HepG2 (cell line): ENCODE measurements around the gene CCDC106. TPM values are rescaled to one million over a fixed set of nuclear protein-coding genes. Genes with fewer than 3 reads are reported as not detected.

Source experiments
- ATAC-seq: fragments of 200-7000 bp; cut with Tn5 transposase; 3 replicates; pipeline ENCODE4 v1.9.1; 2020; ENCODE audit warnings: mild to moderate bottlenecking, moderate library complexity
- BruUV-seq: library from RNA; stranded (reverse); fragments of 400-500 nt; replicated peaks from 2 replicates; lab custom pipeline; 2021; lab: Mats Ljungman, UMichigan
- CTCF ChIA-PET: fragments of 300-600 bp; formaldehyde crosslinking; extraction: SDS; loops from one replicate; lab custom pipeline; 2021; ENCODE audit warnings: low total read pairs, inconsistent platforms, low intra/inter-chr PET ratio; lab: Yijun Ruan, JAX
- POLR2A ChIA-PET: fragments of 350-600 bp; sonication (Branson Sonifier 250); formaldehyde crosslinking; loops from one replicate; lab custom pipeline; 2020; ENCODE audit warnings: antibody characterized with exemption, inconsistent platforms; lab: Yijun Ruan, JAX
- DNase-seq: peaks from one replicate; pipeline ENCODE4 v3.0.0-alpha.2; 2015; ENCODE audit warnings: low spot score
- FAIRE-seq: peaks from 3 replicates; lab custom pipeline; 2011; peaks lifted over from hg19 to GRCh38; lab: Jason Lieb, UNC
- H2AFZ ChIP-seq: one replicate; pipeline ENCODE4 v1.6.1; 2011; ENCODE audit warnings: low read length, inconsistent platforms
- H3K27ac ChIP-seq: fragments of 300-600 bp; 3 replicates; pipeline ENCODE4 v1.8.0; 2011; ENCODE audit warnings: mixed run types, mild to moderate bottlenecking, mixed read lengths, low read length, inconsistent platforms; ENCODE audit not compliant: insufficient read depth; ENCODE audit errors: extremely low read length
- H3K27me3 ChIP-seq, 2 experiments: fragments of 200-600 bp in 1 of 2; 2 replicates in 1 of 2; 3 replicates in 1 of 2; pipeline versions ENCODE4 v1.6.0 to v1.8.0; 2011; ENCODE audit warnings: low read length in 2 of 2, mild to moderate bottlenecking in 2 of 2, moderate library complexity in 2 of 2, inconsistent platforms in 1 of 2; ENCODE audit not compliant: insufficient read depth in 2 of 2, control insufficient read depth in 1 of 2
- H3K36me3 ChIP-seq, 2 experiments: fragments of 200-600 bp in 1 of 2; replicated peaks in 1 of 2; 2 replicates in 1 of 2; 3 replicates in 1 of 2; pipeline versions ENCODE4 v1.5.1 to v1.8.0; 2011; ENCODE audit warnings: low read length in 2 of 2, inconsistent platforms in 1 of 2; ENCODE audit not compliant: insufficient read depth in 2 of 2, control insufficient read depth in 1 of 2
- H3K4me1 ChIP-seq: 2 replicates; pipeline ENCODE4 v1.5.1; 2012; ENCODE audit warnings: low read length, inconsistent platforms; ENCODE audit not compliant: insufficient read depth
- H3K4me2 ChIP-seq: 2 replicates; pipeline ENCODE4 v1.6.0; 2011; ENCODE audit warnings: low read depth, low read length, inconsistent platforms
- H3K4me3 ChIP-seq, 3 experiments: fragments of 200-600 bp in 1 of 3; sonication (generic), shearing (Covaris generic) in 1 of 3; replicated peaks in 1 of 3; 2 replicates each; pipeline ENCODE4 v1.5.1; 2011 to 2016; ENCODE audit warnings: low read length in 3 of 3, inconsistent platforms in 2 of 3, low read depth in 2 of 3, mild to moderate bottlenecking in 2 of 3, control low read depth in 1 of 3, mixed read lengths in 1 of 3; ENCODE audit not compliant: insufficient read depth in 1 of 3
- H3K79me2 ChIP-seq: one replicate; pipeline ENCODE4 v1.6.1; 2011; ENCODE audit warnings: low read length, inconsistent platforms; ENCODE audit not compliant: insufficient read depth
- H3K9ac ChIP-seq: 2 replicates; pipeline ENCODE4 v1.6.0; 2011; ENCODE audit warnings: mild to moderate bottlenecking, low read depth, low read length, inconsistent platforms; ENCODE audit not compliant: insufficient read depth
- H3K9me3 ChIP-seq: 2 replicates; pipeline ENCODE4 v1.5.1; 2012; ENCODE audit warnings: mild to moderate bottlenecking, low read length
- H4K20me1 ChIP-seq: 2 replicates; pipeline ENCODE4 v1.6.0; 2011; ENCODE audit warnings: inconsistent platforms, mild to moderate bottlenecking, low read length, moderate library complexity; ENCODE audit not compliant: insufficient read depth
- AGO2 ChIP-seq: fragments of 200-400 bp; formaldehyde crosslinking; optimal IDR thresholded peaks from 2 replicates; pipeline ENCODE3; 2017; ENCODE audit warnings: mild to moderate bottlenecking, low read depth, low read length, moderate library complexity
- GABPB1 ChIP-seq: IDR thresholded peaks from 2 replicates; pipeline ENCODE4 v1.6.1; 2016; ENCODE audit warnings: mild to moderate bottlenecking, missing genetic modification reagents, moderate library complexity, missing compliant biosample characterization
- KMT2A ChIP-seq: sonication (generic); formaldehyde crosslinking; IDR thresholded peaks from 2 replicates; pipeline ENCODE4 v1.4.0; 2020; ENCODE audit warnings: missing genetic modification reagents
- RBFOX2 ChIP-seq: fragments of 200-400 bp; formaldehyde crosslinking; IDR thresholded peaks from 2 replicates; pipeline ENCODE4 v1.6.1; 2017; ENCODE audit warnings: low read depth, mild to moderate bottlenecking, low read length
- RBM22 ChIP-seq: fragments of 200-400 bp; formaldehyde crosslinking; optimal IDR thresholded peaks from 2 replicates; pipeline ENCODE3; 2017; ENCODE audit warnings: mild to moderate bottlenecking, low read length, moderate library complexity
- ZKSCAN5 ChIP-seq: sonication (generic); formaldehyde crosslinking; IDR thresholded peaks from 2 replicates; pipeline ENCODE4 v1.5.1; 2020; ENCODE audit warnings: mild to moderate bottlenecking, missing genetic modification reagents
- WGBS: methylation state at CpG from one replicate; pipeline ENCODE4 v1.1.6; 2017; ENCODE audit warnings: low lambda C conversion rate; 5-methylcytosine and 5-hydroxymethylcytosine counted together
- in situ Hi-C: cut with HindIII; loops from 2 replicates; pipeline ENCODE4 v1.10.0; 2017; ENCODE audit warnings: low pct_unique_long_range_greater_than_20kb; ENCODE audit not compliant: extremely low pct_ligation_motif_present
- intact Hi-C: fragments of 100-400 bp; cut with micrococcal nuclease; formaldehyde crosslinking; loops from one replicate; pipeline ENCODE4 v1.10.0; 2022; ENCODE audit not compliant: unreplicated experiment
- polyA plus RNA-seq, 8 experiments: library from polyadenylated mRNA; depleted of rRNA in 3 of 8; stranded (reverse) in 7 of 8; unstranded in 1 of 8; fragments of >200 nt; fragmentation: Illumina TruSeq in 4 of 8; extraction: Trizol in 4 of 8; gene quantifications; 2 replicates each; pipeline versions ENCODE4 v1.2.1 to v1.2.3, GENCODE V29; 2011 to 2016; ENCODE audit warnings: low read depth in 4 of 8, missing spikeins in 1 of 8, mixed read lengths in 1 of 8; ENCODE audit not compliant: insufficient read depth in 1 of 8
- total RNA-seq, 5 experiments: library from RNA; depleted of rRNA; stranded (reverse); fragments of >200 nt; fragmentation: Illumina TruSeq; extraction: Trizol; gene quantifications; 2 replicates each; pipeline ENCODE4 v1.2.3, GENCODE V29; 2016; ENCODE audit warnings: low read depth in 1 of 5
- TF ChIP-seq, protein P1 (sequence below): conservative IDR thresholded peaks from 2 replicates; pipeline ENCODE4 v1.6.1; 2018; ENCODE audit warnings: missing genetic modification reagents
- TF ChIP-seq, protein P2 (sequence below): sonication (generic); formaldehyde crosslinking; IDR thresholded peaks from 2 replicates; pipeline ENCODE4 v1.5.1; 2020; ENCODE audit warnings: mild to moderate bottlenecking, missing genetic modification reagents, moderate library complexity

Gene CCDC106
- total and polyA plus RNA-seq, 2 of the 13 experiments (the other 11 are each of a cell fraction or from before 2014, with no cell fraction given) = 4.7 to 8.8 TPM

DNA sequence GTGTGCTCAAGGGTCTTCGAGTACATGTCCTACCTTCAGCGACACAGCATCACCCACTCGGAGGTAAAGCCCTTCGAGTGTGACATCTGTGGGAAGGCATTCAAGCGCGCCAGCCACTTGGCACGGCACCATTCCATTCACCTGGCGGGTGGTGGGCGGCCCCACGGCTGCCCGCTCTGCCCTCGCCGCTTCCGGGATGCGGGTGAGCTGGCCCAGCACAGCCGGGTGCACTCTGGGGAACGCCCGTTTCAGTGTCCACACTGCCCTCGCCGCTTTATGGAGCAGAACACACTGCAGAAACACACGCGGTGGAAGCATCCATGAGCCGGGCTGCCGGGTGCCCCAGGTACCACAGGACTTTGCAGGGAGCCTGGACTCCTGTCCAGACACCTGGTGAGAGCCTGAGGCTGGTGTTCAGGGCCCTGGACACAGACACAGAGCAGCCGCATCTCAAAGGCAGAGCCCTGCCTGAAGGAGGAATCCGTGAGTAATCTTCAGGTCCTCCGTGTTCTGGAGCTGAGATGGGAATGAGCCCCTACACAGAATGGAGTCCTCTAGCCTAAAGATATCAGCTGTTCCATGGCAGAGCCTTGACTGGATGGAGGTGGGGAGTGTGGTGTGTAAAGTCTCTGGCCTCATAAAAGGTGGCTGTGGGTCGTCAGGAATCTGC lies 3.0 kb upstream of the CCDC106 start:
- FAIRE-seq = no peak
- Histone ChIP-seq H3K36me3 (peaks cover 0 to 10% of the 10 kb centered on the region in 2 experiments; a peak in 2 of 5 replicates), H3K9ac (peak overlapping the region; percentile 84), H3K4me1 (peaks cover 57% of the 10 kb centered on the region), H3K4me3 (peak overlapping the region; percentile 92 to 96 (median 92); a peak in 5 of 6 replicates), H3K9me3 (no peaks in the 10 kb centered on the region), H3K4me2 (peak overlapping the region; percentile 84), H3K27ac (no peak overlapping the region), H2AFZ (no peak overlapping the region)
- intact Hi-C loops = no loop called here
- ATAC-seq = no peak
- POLR2A ChIA-PET = interaction anchor here (2.4 kb wide), 1 partner anchor 10 kb away, joined by 10 read pairs; the partner anchor contains the start of gene U2AF2
- BruUV-seq = TSS peak; percentile 67
- no peak for DNase-seq
- in situ Hi-C loops = no loop called here
- WGBS = 95% methylated on average over 19 of the region's 28 CpGs
- peak; percentile 62 for TF ChIP-seq RBFOX2
- TF ChIP-seq RBM22 = peak; percentile 47
- TF ChIP-seq, protein P1, sequence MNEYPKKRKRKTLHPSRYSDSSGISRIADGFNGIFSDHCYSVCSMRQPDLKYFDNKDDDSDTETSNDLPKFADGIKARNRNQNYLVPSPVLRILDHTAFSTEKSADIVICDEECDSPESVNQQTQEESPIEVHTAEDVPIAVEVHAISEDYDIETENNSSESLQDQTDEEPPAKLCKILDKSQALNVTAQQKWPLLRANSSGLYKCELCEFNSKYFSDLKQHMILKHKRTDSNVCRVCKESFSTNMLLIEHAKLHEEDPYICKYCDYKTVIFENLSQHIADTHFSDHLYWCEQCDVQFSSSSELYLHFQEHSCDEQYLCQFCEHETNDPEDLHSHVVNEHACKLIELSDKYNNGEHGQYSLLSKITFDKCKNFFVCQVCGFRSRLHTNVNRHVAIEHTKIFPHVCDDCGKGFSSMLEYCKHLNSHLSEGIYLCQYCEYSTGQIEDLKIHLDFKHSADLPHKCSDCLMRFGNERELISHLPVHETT = no peak
- no peak for TF ChIP-seq ZKSCAN5 (CRISPR knock-in tag)
- TF ChIP-seq, protein P2, sequence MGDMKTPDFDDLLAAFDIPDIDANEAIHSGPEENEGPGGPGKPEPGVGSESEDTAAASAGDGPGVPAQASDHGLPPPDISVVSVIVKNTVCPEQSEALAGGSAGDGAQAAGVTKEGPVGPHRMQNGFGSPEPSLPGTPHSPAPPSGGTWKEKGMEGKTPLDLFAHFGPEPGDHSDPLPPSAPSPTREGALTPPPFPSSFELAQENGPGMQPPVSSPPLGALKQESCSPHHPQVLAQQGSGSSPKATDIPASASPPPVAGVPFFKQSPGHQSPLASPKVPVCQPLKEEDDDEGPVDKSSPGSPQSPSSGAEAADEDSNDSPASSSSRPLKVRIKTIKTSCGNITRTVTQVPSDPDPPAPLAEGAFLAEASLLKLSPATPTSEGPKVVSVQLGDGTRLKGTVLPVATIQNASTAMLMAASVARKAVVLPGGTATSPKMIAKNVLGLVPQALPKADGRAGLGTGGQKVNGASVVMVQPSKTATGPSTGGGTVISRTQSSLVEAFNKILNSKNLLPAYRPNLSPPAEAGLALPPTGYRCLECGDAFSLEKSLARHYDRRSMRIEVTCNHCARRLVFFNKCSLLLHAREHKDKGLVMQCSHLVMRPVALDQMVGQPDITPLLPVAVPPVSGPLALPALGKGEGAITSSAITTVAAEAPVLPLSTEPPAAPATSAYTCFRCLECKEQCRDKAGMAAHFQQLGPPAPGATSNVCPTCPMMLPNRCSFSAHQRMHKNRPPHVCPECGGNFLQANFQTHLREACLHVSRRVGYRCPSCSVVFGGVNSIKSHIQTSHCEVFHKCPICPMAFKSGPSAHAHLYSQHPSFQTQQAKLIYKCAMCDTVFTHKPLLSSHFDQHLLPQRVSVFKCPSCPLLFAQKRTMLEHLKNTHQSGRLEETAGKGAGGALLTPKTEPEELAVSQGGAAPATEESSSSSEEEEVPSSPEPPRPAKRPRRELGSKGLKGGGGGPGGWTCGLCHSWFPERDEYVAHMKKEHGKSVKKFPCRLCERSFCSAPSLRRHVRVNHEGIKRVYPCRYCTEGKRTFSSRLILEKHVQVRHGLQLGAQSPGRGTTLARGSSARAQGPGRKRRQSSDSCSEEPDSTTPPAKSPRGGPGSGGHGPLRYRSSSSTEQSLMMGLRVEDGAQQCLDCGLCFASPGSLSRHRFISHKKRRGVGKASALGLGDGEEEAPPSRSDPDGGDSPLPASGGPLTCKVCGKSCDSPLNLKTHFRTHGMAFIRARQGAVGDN (CRISPR knock-in tag) = 0 out of 2 replicates have a peak, but pooled peaks have one; percentile 7
- peak; percentile 14; the same call in 1 of the 2 replicates for TF ChIP-seq GABPB1 (CRISPR knock-in tag)
- TF ChIP-seq AGO2 = peak; percentile 74
- TF ChIP-seq KMT2A (CRISPR knock-in tag) = no peak
- TF ChIP-seq, all 625 proteins: peak for 5
- Histone ChIP-seq H3K27me3 (no peaks in the 10 kb centered on the region; a peak in 1 of 5 replicates), H3K79me2 (peaks cover 41% of the 10 kb centered on the region), H4K20me1 (no peaks in the 10 kb centered on the region)
- CTCF ChIA-PET = interaction anchor here (1.1 kb wide), 1 partner anchor 9 kb away, joined by 3 read pairs; no protein-coding TSS in a partner anchor
